ENCODE data around the gene NARS2.
"Not testable (repeated sequence)": the region's sequence is repeated elsewhere in the genome, so short reads cannot be mapped to it uniquely, and the experiment has no call there.

The NARS2 gene

GRCh38 chr11:78465169-78465942 lies 109.3 kb downstream of the NARS2 start:
- no peaks in the 10 kb centered on the region; the same call in 1 of the 2 replicates for H3K36me3 ChIP-seq (ENCODE audit: control insufficient read depth, insufficient read depth, low read length)
- no peaks in the 10 kb centered on the region for H3K27me3 ChIP-seq (replicated peaks; ENCODE audit: control insufficient read depth, insufficient read depth, low read length)
- peak; percentile 77 for DNase-seq (ENCODE audit: extremely low read depth, insufficient read length)
- no peak for TF ChIP-seq CTCF (IDR thresholded peaks at IDR 0.05; ENCODE audit: insufficient read depth, low read length, poor library complexity, severe bottlenecking)
- H3K4me3 ChIP-seq (replicated peaks; ENCODE audit: low read depth, low read length), result peak overlapping the region; percentile 31; the same call in 1 of the 2 replicates

GRCh38 chr11:78464787-78465168 lies 109.9 kb downstream of the NARS2 start:
- H3K27me3 ChIP-seq (replicated peaks; ENCODE audit: control insufficient read depth, insufficient read depth, low read length); DNase-seq (ENCODE audit: extremely low read depth, insufficient read length); H3K4me3 ChIP-seq (replicated peaks; ENCODE audit: low read depth, low read length); H3K36me3 ChIP-seq (ENCODE audit: control insufficient read depth, insufficient read depth, low read length): not testable (repeated sequence)

- no peak for TF ChIP-seq CTCF (IDR thresholded peaks at IDR 0.05; ENCODE audit: insufficient read depth, low read length, poor library complexity, severe bottlenecking)
- H3K27me3 ChIP-seq (replicated peaks; ENCODE audit: control insufficient read depth, insufficient read depth, low read length), result no peaks in the 10 kb centered on the region
- DNase-seq (ENCODE audit: extremely low read depth, insufficient read length), result peak; percentile 14
- no peak overlapping the region for H3K4me3 ChIP-seq (replicated peaks; ENCODE audit: low read depth, low read length)
- H3K36me3 ChIP-seq (ENCODE audit: control insufficient read depth, insufficient read depth, low read length), result no peaks in the 10 kb centered on the region; the same call in 1 of the 2 replicates
Observed at GRCh38 chr11:78460471-78460870, 114.2 kb downstream of the NARS2 start.

GRCh38 chr11:78459738-78460137 lies 114.9 kb downstream of the NARS2 start:
- TF ChIP-seq CTCF (IDR thresholded peaks at IDR 0.05; ENCODE audit: insufficient read depth, low read length, poor library complexity, severe bottlenecking), result no peak
- H3K27me3 ChIP-seq (replicated peaks; ENCODE audit: control insufficient read depth, insufficient read depth, low read length), result no peaks in the 10 kb centered on the region
- no peaks in the 10 kb centered on the region; the same call in 1 of the 2 replicates for H3K36me3 ChIP-seq (ENCODE audit: control insufficient read depth, insufficient read depth, low read length)
- no peak for DNase-seq (ENCODE audit: extremely low read depth, insufficient read length)
- no peak overlapping the region for H3K4me3 ChIP-seq (replicated peaks; ENCODE audit: low read depth, low read length)

- Histone ChIP-seq H3K4me3 (replicated peaks; ENCODE audit: low read depth, low read length) (no peak overlapping the region), H3K27me3 (replicated peaks; ENCODE audit: control insufficient read depth, insufficient read depth, low read length) (no peaks in the 10 kb centered on the region), H3K36me3 (ENCODE audit: control insufficient read depth, insufficient read depth, low read length) (no peaks in the 10 kb centered on the region)
- DNase-seq (ENCODE audit: extremely low read depth, insufficient read length), result no peak
- no peak for TF ChIP-seq CTCF (IDR thresholded peaks at IDR 0.05; ENCODE audit: insufficient read depth, low read length, poor library complexity, severe bottlenecking)
Observed at GRCh38 chr11:78457448-78457847, 117.2 kb downstream of the NARS2 start.

- TF ChIP-seq CTCF (IDR thresholded peaks at IDR 0.05; ENCODE audit: insufficient read depth, low read length, poor library complexity, severe bottlenecking), result no peak
- Histone ChIP-seq H3K27me3 (replicated peaks; ENCODE audit: control insufficient read depth, insufficient read depth, low read length) (no peaks in the 10 kb centered on the region), H3K36me3 (ENCODE audit: control insufficient read depth, insufficient read depth, low read length) (no peaks in the 10 kb centered on the region), H3K4me3 (replicated peaks; ENCODE audit: low read depth, low read length) (no peak overlapping the region)
- no peak for DNase-seq (ENCODE audit: extremely low read depth, insufficient read length)
Observed at GRCh38 chr11:78453140-78453935, 121.3 kb downstream of the NARS2 start.
